Right atrium auricular region (tissue), 2 donors: Measurements from ENCODE around the gene ELN. TPM values are rescaled to one million over a fixed set of nuclear protein-coding genes. Genes with fewer than 3 reads are reported as not detected.
A peak's percentile ranks its signal among the peaks of the same experiment; 100 is the strongest.

Experiments used
- DNase-seq: peaks from one replicate; pipeline ENCODE4 v3.0.0-alpha.2; 2019; ENCODE audit warnings: low spot score
- H3K27ac ChIP-seq, 2 donors: fragments of 200-600 bp; sonication (generic); 1 replicate in 1 of 2; 2 replicates in 1 of 2; pipeline ENCODE4 v1.5.1; 2016 to 2019
- H3K27me3 ChIP-seq, 2 donors: fragments of 200-600 bp; sonication (generic); one replicate each; pipeline versions ENCODE4 v1.5.1 to v1.6.0; 2017 to 2019
- H3K36me3 ChIP-seq: fragments of 200-600 bp; sonication (generic); one replicate; pipeline ENCODE4 v1.5.1; 2016
- H3K4me1 ChIP-seq, 2 donors: fragments of 200-600 bp; sonication (generic); one replicate each; pipeline versions ENCODE4 v1.5.1 to v1.6.0; 2017 to 2019
- H3K4me3 ChIP-seq, 2 donors: fragments of 200-600 bp; sonication (generic); 1 replicate in 1 of 2; 2 replicates in 1 of 2; pipeline ENCODE4 v1.5.1; 2017 to 2019; ENCODE audit warnings: mild to moderate bottlenecking in 1 of 2, moderate library complexity in 1 of 2
- H3K9me3 ChIP-seq, 2 donors: fragments of 200-600 bp; sonication (generic); one replicate each; pipeline ENCODE4 v1.5.1; 2019
- total RNA-seq, 2 donors: library from RNA; depleted of rRNA; stranded (reverse); fragments of >200 nt; gene quantifications; one replicate each; pipeline ENCODE4 v1.1.0, GENCODE V29; 2016
- TF ChIP-seq, protein P1 (sequence below), 2 donors: fragments of 200-600 bp; sonication (generic); IDR thresholded peaks; one replicate each; pipeline ENCODE4 v1.5.1; 2019; ENCODE audit warnings: antibody characterized with exemption in 2 of 2

The ELN gene
- total RNA-seq, 2 donors from 2014 or later, result 138 to 149 TPM

DNA sequence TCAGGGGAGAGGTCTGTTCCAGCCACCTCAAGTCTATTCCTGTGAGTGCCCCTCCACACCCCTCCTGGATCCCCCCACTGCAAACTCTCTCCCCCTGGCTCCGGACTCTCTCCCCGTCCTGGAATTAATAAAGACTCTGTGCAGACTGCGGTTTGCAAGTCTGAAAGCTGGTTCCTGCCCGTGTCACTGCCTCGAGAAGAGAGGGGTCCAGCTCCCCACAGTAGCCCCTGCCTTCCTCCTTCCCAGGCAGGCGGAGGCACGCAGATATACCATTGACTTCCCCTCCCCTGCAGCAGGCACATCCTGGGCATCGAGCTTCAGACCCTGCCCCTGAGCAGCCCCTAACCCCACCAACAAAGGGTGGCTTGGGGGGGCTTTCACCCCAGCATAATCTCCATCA lies 2.2 kb upstream of the ELN start:
- H3K9me3 ChIP-seq, result no peaks in the 10 kb centered on the region
- TF ChIP-seq, protein P1, sequence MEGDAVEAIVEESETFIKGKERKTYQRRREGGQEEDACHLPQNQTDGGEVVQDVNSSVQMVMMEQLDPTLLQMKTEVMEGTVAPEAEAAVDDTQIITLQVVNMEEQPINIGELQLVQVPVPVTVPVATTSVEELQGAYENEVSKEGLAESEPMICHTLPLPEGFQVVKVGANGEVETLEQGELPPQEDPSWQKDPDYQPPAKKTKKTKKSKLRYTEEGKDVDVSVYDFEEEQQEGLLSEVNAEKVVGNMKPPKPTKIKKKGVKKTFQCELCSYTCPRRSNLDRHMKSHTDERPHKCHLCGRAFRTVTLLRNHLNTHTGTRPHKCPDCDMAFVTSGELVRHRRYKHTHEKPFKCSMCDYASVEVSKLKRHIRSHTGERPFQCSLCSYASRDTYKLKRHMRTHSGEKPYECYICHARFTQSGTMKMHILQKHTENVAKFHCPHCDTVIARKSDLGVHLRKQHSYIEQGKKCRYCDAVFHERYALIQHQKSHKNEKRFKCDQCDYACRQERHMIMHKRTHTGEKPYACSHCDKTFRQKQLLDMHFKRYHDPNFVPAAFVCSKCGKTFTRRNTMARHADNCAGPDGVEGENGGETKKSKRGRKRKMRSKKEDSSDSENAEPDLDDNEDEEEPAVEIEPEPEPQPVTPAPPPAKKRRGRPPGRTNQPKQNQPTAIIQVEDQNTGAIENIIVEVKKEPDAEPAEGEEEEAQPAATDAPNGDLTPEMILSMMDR (IDR thresholded peaks at IDR 0.05), result no peak
- no peak overlapping the region for H3K4me3 ChIP-seq
- H3K27me3 ChIP-seq, result no peaks in the 10 kb centered on the region
- H3K4me1 ChIP-seq, result peaks cover 0 to 75% of the 10 kb centered on the region in 2 donors
- H3K36me3 ChIP-seq, result no peaks in the 10 kb centered on the region
- no peak for DNase-seq
- no peak overlapping the region for H3K27ac ChIP-seq

DNA sequence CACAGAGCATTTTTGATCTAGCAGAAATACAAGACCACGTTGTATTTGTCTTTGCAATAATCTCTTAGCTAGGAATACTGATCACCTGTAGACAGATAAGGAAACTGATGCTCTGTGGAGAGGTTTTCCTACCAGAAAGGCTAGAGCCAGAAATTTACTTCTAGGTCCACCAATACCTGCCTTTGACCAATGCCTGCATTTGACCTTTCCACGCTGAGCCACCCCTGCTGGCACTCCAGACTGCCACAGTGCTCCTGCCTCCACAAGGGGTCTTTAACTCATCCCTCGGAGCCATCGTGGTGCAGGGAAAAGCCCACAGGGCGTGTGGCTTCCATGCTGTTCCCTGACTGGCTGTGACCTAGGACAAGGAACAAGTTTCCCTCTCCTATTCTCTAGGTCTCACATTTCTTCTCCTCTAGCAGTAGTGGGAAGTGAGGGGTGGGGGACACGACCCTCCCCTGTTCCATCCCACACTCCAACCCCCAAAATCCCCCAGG lies 1.5 kb upstream of the ELN start:
- no peak for DNase-seq
- no peak overlapping the region for H3K4me3 ChIP-seq
- H3K4me1 ChIP-seq, result peaks cover 0 to 80% of the 10 kb centered on the region in 2 donors
- H3K27ac ChIP-seq, result peak overlapping the region; percentile 82 to 89
- H3K36me3 ChIP-seq, result peaks cover 3% of the 10 kb centered on the region
- TF ChIP-seq, protein P1 (IDR thresholded peaks at IDR 0.05), result no peak
- H3K9me3 ChIP-seq, result no peaks in the 10 kb centered on the region
- H3K27me3 ChIP-seq, result no peaks in the 10 kb centered on the region

DNA sequence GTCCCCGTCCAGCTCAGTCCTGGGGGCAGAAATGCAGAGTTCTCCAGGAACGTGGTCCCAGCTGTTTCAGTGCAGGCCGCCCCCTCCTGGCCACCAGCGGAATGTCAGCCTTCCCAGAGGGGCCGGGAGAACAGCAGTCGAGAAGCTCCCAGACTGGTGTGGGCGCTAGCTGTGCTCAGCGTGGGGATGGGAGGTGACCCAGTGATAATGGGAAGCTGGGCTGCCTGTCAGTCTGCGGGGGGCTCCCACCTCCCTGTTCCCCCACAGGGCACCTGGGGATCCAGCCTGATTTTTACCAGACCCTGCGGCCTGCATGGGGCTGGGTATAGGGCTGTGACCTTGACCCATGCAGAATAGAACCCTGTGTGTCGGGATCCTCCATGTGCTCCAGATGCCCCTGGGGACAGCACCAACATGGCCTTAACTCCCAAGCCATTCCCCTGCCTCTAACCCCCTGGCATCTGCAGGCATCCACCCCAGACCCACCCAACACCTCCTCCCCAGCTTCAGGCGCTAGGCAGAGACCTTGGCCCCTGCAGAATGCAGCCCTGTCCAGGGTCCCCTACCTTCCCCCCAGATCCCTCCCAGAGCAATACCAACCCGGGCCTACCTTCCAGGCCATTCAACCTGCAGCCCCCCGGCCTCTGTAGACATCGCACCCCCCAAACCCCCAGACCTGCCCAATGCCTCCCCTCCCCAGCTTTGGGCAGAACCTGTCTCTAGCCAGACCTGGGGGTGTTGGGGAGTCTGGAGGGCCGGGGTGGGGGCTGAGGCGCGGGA lies 880 bp upstream of the ELN start:
- Histone ChIP-seq H3K4me3 (peak overlapping the region; percentile 57 to 71), H3K4me1 (peaks cover 0 to 79% of the 10 kb centered on the region in 2 donors), H3K36me3 (peaks cover 3% of the 10 kb centered on the region), H3K27ac (peak overlapping the region; percentile 82 to 89), H3K27me3 (no peaks in the 10 kb centered on the region), H3K9me3 (no peaks in the 10 kb centered on the region)
- peak; percentile 93 for DNase-seq
- TF ChIP-seq, protein P1 (IDR thresholded peaks at IDR 0.05), result peak; percentile 95 to 98

DNA sequence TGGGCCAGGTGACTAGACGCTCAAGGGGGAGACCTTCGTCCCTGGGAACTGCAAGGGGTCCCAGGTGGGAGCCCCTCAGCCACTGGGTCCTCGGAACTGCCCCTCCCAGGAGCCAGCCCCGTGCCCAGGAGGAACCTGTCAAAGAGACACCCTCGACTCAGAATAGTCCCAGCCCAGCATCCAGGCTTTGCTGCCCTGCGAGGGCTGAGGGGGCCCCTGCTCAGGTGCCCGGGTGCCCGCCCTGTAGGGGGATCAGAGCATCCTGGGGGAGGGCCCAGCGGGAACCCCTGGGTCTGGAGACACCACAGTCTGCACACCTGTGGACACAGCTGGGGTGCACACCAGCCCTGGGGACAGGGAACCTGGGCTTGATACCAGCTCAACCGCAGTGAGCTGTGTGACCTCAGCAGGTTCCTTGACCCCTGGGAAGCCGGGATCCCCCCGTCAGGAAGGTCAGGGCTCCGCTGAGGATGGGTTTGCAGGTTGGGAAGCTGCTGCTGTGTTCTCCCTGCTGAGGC lies 407 bp downstream of the ELN start:
- TF ChIP-seq, protein P1 (IDR thresholded peaks at IDR 0.05), result no peak
- Histone ChIP-seq H3K9me3 (no peaks in the 10 kb centered on the region), H3K27me3 (no peaks in the 10 kb centered on the region), H3K36me3 (peaks cover 3% of the 10 kb centered on the region), H3K4me1 (peaks cover 0 to 79% of the 10 kb centered on the region in 2 donors), H3K4me3 (peak overlapping the region; percentile 57 to 71), H3K27ac (peak overlapping the region; percentile 82 to 89)
- DNase-seq, result no peak

DNA sequence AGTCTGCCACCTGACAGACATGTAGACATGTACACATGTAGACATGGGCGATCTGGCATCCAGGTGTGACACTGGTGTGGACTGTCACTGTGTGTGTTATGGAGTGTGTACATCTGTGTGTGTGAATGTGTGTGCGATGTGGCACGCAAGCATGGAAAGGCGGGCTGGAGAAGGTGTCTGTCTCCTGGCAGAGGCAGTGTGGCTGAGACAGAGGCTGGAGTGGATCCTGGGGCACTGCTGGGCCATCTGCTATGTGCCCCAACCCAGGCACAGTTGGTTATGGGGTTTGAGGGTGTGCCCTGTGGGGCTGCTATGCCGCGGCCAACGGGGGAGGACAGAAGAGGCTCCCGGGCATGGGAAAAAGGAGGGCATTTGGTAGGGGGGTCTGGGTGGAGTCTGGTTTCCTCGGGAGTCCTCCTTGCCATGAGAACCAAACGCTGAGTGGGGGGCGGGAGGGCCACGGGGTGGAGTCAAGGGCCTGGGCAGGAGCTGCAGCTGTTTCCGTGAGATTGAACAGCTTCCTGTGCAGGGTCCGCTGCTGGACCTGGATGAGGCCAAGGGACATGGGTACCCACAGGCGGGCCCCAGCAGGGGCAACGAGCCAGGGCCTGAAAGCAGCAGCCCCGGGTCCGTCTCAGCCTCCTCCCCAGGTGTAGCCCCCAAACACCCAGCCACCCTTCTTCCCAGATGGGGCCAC lies 1.3 kb downstream of the ELN start:
- TF ChIP-seq, protein P1 (IDR thresholded peaks at IDR 0.05), result no peak
- H3K27ac ChIP-seq, result peak overlapping the region; percentile 82 to 89
- peaks cover 3% of the 10 kb centered on the region for H3K36me3 ChIP-seq
- H3K4me3 ChIP-seq, result peak overlapping the region; percentile 57 to 71
- DNase-seq, result no peak
- no peaks in the 10 kb centered on the region for H3K27me3 ChIP-seq
- H3K4me1 ChIP-seq, result peaks cover 0 to 79% of the 10 kb centered on the region in 2 donors
- no peaks in the 10 kb centered on the region for H3K9me3 ChIP-seq
